ENCODE measurements around the gene ABR.

GRCh38 chr17:1055231-1055630, 124.5 kb downstream of the ABR start:
- TF ChIP-seq, protein P1, sequence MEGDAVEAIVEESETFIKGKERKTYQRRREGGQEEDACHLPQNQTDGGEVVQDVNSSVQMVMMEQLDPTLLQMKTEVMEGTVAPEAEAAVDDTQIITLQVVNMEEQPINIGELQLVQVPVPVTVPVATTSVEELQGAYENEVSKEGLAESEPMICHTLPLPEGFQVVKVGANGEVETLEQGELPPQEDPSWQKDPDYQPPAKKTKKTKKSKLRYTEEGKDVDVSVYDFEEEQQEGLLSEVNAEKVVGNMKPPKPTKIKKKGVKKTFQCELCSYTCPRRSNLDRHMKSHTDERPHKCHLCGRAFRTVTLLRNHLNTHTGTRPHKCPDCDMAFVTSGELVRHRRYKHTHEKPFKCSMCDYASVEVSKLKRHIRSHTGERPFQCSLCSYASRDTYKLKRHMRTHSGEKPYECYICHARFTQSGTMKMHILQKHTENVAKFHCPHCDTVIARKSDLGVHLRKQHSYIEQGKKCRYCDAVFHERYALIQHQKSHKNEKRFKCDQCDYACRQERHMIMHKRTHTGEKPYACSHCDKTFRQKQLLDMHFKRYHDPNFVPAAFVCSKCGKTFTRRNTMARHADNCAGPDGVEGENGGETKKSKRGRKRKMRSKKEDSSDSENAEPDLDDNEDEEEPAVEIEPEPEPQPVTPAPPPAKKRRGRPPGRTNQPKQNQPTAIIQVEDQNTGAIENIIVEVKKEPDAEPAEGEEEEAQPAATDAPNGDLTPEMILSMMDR (IDR thresholded peaks at IDR 0.05; ENCODE audit: low read length), result no peak
- TF ChIP-seq EZH2 (optimal IDR thresholded peaks at IDR 0.05; ENCODE audit: low read depth, low read length), result no peak

Data from MM.1S (cell line).